Loucy (cell line): ENCODE results near the gene MED26.

ENCODE experiments used
- H2AFZ ChIP-seq: fragments of 200-600 bp; sonication (generic); 2 replicates; pipeline ENCODE4 v1.6.0; 2016; ENCODE audit warnings: antibody characterized with exemption, mild to moderate bottlenecking, low read length, moderate library complexity
- H3F3A ChIP-seq: fragments of 200-600 bp; 2 replicates; pipeline ENCODE4 v1.6.0; 2016; ENCODE audit warnings: antibody characterized with exemption, low read depth, mild to moderate bottlenecking
- H3K27me3 ChIP-seq: fragments of 200-600 bp; sonication (generic); 2 replicates; pipeline ENCODE4 v1.6.1; 2014; ENCODE audit warnings: low read length, mild to moderate bottlenecking; ENCODE audit not compliant: insufficient read depth, poor library complexity, severe bottlenecking
- H3K36me3 ChIP-seq: fragments of 200-600 bp; sonication (generic); 2 replicates; pipeline ENCODE4 v1.6.1; 2016; ENCODE audit warnings: low read length; ENCODE audit not compliant: insufficient read depth
- H3K4me1 ChIP-seq: fragments of 200-600 bp; sonication (generic); 2 replicates; pipeline ENCODE4 v1.5.1; 2014; ENCODE audit warnings: low read length, mild to moderate bottlenecking; ENCODE audit not compliant: insufficient read depth, poor library complexity, severe bottlenecking
- H3K4me2 ChIP-seq: fragments of 200-600 bp; sonication (generic); 2 replicates; pipeline ENCODE4 v1.6.0; 2014; ENCODE audit warnings: antibody characterized with exemption, low read length, low read depth, mild to moderate bottlenecking; ENCODE audit not compliant: poor library complexity, severe bottlenecking
- H3K4me3 ChIP-seq: fragments of 200-600 bp; sonication (generic); 2 replicates; pipeline ENCODE4 v1.5.1; 2014; ENCODE audit warnings: low read length, mild to moderate bottlenecking, mixed read lengths; ENCODE audit not compliant: poor library complexity, severe bottlenecking
- H3K79me2 ChIP-seq: fragments of 200-600 bp; sonication (generic); 2 replicates; pipeline ENCODE4 v1.6.1; 2014; ENCODE audit warnings: low read length; ENCODE audit not compliant: insufficient read depth
- H3K9ac ChIP-seq: fragments of 200-600 bp; sonication (generic); 2 replicates; pipeline ENCODE4 v1.6.0; 2014; ENCODE audit warnings: mild to moderate bottlenecking, low read depth, low read length, moderate library complexity; ENCODE audit not compliant: poor library complexity, severe bottlenecking
- H3K9me2 ChIP-seq: fragments of 200-600 bp; sonication (generic); replicated peaks from 2 replicates; pipeline ENCODE4 v1.6.1; 2016; ENCODE audit warnings: low read depth, low read length, mixed read lengths
- H3K9me3 ChIP-seq: fragments of 200-600 bp; sonication (generic); 2 replicates; pipeline ENCODE4 v1.6.1; 2014; ENCODE audit warnings: mild to moderate bottlenecking, antibody characterized with exemption, low read length, low read depth; ENCODE audit not compliant: insufficient read depth
- H4K20me1 ChIP-seq: fragments of 200-600 bp; sonication (generic); 2 replicates; pipeline ENCODE4 v1.6.0; 2014; ENCODE audit warnings: antibody characterized with exemption, low read length, mild to moderate bottlenecking; ENCODE audit not compliant: insufficient read depth, poor library complexity, severe bottlenecking
- EZH2phosphoT487 ChIP-seq: fragments of 200-600 bp; IDR thresholded peaks from 2 replicates; pipeline ENCODE4 v1.6.1; 2018; ENCODE audit warnings: antibody characterized with exemption, mild to moderate bottlenecking, moderate library complexity, borderline replicate concordance
- TF ChIP-seq, protein P1 (sequence below): fragments of 200-600 bp; sonication (generic); conservative IDR thresholded peaks from 2 replicates; pipeline ENCODE4 v1.5.1; 2014; ENCODE audit warnings: mild to moderate bottlenecking, antibody characterized with exemption, low read length

The MED26 gene

DNA sequence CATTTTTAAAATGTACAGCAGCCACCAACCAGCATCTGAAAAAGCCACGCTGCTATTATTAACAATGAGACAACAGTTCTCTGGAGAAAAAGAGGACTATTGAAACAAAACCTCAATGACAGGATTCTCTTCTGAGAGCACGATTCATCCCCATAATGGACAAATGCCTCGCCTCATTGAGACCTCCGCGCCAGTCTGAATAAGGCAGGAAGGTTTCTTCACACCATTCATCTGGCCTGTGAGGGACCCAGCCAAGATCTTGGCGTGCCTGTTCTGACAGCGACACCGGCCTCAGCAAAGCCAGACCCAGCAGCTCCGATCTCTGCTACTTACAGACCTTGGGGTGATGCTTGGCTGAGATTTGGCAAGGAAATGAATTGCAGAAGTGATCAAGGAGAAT, 17.1 kb upstream of the MED26 start:
- TF ChIP-seq, protein P1, sequence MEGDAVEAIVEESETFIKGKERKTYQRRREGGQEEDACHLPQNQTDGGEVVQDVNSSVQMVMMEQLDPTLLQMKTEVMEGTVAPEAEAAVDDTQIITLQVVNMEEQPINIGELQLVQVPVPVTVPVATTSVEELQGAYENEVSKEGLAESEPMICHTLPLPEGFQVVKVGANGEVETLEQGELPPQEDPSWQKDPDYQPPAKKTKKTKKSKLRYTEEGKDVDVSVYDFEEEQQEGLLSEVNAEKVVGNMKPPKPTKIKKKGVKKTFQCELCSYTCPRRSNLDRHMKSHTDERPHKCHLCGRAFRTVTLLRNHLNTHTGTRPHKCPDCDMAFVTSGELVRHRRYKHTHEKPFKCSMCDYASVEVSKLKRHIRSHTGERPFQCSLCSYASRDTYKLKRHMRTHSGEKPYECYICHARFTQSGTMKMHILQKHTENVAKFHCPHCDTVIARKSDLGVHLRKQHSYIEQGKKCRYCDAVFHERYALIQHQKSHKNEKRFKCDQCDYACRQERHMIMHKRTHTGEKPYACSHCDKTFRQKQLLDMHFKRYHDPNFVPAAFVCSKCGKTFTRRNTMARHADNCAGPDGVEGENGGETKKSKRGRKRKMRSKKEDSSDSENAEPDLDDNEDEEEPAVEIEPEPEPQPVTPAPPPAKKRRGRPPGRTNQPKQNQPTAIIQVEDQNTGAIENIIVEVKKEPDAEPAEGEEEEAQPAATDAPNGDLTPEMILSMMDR, result no peak
- TF ChIP-seq EZH2phosphoT487, result no peak
- H3F3A ChIP-seq, result no peaks in the 10 kb centered on the region
- no peaks in the 10 kb centered on the region for H3K9me3 ChIP-seq
- H3K9me2 ChIP-seq, result no peaks in the 10 kb centered on the region
- no peaks in the 10 kb centered on the region for H3K27me3 ChIP-seq
- no peak overlapping the region for H3K4me2 ChIP-seq
- H3K4me3 ChIP-seq, result no peak overlapping the region
- H3K79me2 ChIP-seq, result peaks cover 36% of the 10 kb centered on the region; the same call in 1 of the 2 replicates
- H3K36me3 ChIP-seq, result peaks cover 62% of the 10 kb centered on the region; the same call in 1 of the 2 replicates
- H3K9ac ChIP-seq, result no peak overlapping the region
- peaks cover 6% of the 10 kb centered on the region for H3K4me1 ChIP-seq
- no peak overlapping the region for H2AFZ ChIP-seq
- H4K20me1 ChIP-seq, result peaks cover 12% of the 10 kb centered on the region

- peaks cover 18% of the 10 kb centered on the region for H4K20me1 ChIP-seq
- peaks cover 61% of the 10 kb centered on the region; the same call in 1 of the 2 replicates for H3K36me3 ChIP-seq
Measured at GRCh38 chr19:16641695-16642094, 13.7 kb upstream of the MED26 start.

GRCh38 chr19:16640951-16641350, 12.9 kb upstream of the MED26 start:
- no peaks in the 10 kb centered on the region for H3K9me2 ChIP-seq
- H3K9me3 ChIP-seq, result no peaks in the 10 kb centered on the region
- peaks cover 9% of the 10 kb centered on the region for H3K4me1 ChIP-seq
- H3K27me3 ChIP-seq, result no peaks in the 10 kb centered on the region
- no peak overlapping the region for H2AFZ ChIP-seq
- H3K4me2 ChIP-seq, result no peak overlapping the region
- no peak overlapping the region for H3K4me3 ChIP-seq
- H3F3A ChIP-seq, result no peaks in the 10 kb centered on the region
- peaks cover 18% of the 10 kb centered on the region for H4K20me1 ChIP-seq
- no peak for TF ChIP-seq EZH2phosphoT487
- TF ChIP-seq, protein P1, result no peak
- H3K9ac ChIP-seq, result no peak overlapping the region
- peaks cover 54% of the 10 kb centered on the region; the same call in 1 of the 2 replicates for H3K36me3 ChIP-seq
- peaks cover 54% of the 10 kb centered on the region; the same call in 1 of the 2 replicates for H3K79me2 ChIP-seq

More at GRCh38 chr19:16641695-16642094, 13.7 kb upstream of the MED26 start:
- no peaks in the 10 kb centered on the region for H3K9me3 ChIP-seq
- no peaks in the 10 kb centered on the region for H3K27me3 ChIP-seq
- H3K9ac ChIP-seq, result no peak overlapping the region
- TF ChIP-seq, protein P1, result no peak
- TF ChIP-seq EZH2phosphoT487, result no peak
- peaks cover 9% of the 10 kb centered on the region for H3K4me1 ChIP-seq
- no peak overlapping the region for H3K4me2 ChIP-seq
- H3F3A ChIP-seq, result no peaks in the 10 kb centered on the region
- H3K9me2 ChIP-seq, result no peaks in the 10 kb centered on the region
- peaks cover 54% of the 10 kb centered on the region; the same call in 1 of the 2 replicates for H3K79me2 ChIP-seq
- H3K4me3 ChIP-seq, result no peak overlapping the region
- H2AFZ ChIP-seq, result no peak overlapping the region
